RKO (cell line): ENCODE results near the gene RPP25.
A peak's percentile ranks its signal among the peaks of the same experiment; 100 is the strongest.

Source experiments
- DNase-seq: peaks from one replicate; pipeline ENCODE4 v3.0.0-alpha.2; 2016; ENCODE audit warnings: low spot score

The RPP25 gene, protein sequence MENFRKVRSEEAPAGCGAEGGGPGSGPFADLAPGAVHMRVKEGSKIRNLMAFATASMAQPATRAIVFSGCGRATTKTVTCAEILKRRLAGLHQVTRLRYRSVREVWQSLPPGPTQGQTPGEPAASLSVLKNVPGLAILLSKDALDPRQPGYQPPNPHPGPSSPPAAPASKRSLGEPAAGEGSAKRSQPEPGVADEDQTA

DNA sequence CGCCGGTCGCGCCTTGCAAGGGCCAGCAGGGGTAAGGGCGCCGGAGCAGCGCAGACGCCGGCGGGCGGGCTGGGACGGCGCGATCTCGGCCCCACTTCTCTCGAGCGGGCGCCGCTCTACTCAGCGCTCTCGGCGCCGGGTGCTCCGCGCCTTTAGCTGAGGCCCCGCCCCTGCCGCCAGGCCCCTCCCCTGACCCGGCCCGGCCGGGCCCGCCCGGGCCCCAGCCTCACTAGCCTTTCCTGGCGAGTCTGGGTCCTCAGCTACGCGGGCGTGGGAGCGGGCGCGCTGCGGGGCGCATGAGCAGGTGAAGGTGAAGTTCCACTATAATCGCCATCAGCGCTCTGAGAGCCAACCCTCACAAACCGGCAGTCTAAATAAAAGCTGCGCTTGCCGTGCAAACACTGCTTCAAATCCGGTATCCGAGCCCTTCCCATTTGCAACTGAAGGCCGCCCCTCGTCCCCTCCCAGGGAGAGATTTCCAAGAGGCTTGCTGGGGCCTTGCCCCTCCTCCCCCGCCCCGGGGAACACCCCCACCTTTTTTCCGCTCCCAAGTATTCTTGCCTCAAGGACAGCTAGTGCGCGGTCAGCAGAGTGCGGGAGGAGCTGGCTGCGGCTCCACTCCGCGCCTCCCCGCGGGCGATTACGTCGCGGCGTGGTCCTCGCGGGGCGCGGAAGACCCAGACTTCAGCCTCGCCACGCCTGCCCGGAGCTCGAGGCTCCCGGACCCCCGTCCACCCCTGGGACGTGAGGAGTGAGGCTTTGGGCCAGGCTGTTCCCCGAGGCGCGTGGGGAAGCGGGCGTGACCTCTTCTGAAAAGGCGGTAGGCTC lies at the start of gene RPP25:
Gene RPP25, minus strand, starts transcription at position 125 of the 828 bp plus-strand sequence. CDS start 189 bp downstream, outside the sequence.
- peak; percentile 91 for DNase-seq

DNA sequence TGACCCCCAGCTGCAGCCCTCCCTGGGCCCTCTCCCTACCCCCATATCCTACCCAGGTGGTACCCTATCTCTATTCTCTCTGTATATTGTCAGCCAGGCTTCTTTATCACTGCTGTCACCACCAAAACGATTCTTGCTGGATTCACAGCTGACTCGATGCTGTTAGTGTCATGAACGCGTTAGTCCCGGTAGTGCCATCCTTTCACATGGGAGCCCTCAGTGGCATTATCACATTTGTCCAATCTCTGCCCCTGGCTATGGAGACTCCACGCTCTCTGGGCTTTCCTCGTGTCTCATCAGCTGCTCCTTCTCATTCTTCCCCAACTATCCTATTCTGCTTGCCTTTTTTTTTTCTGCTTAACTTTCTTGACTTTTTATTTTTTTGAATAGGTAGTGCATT lies 45.8 kb upstream of the RPP25 start:
- no peak for DNase-seq

DNA sequence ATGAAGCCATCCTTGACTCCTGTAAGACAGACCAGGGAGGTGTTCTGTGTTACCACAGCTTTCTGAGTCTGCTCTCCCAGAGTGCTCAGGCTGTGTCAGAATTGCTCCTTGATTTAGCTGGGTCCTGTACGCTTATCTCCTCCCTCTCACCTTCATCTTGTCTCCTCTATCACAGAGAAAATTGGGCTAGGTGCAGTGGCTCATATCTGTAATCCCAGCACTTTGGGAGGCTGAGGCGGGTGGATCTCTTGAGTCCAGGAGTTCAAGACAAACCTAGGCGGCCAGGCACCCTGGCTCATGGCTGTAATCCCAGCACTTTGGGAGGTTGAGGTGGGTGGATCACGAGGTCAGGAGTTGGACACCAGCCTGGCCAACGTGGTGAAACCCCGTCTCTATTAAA lies 44.7 kb upstream of the RPP25 start:
- no peak for DNase-seq

DNA sequence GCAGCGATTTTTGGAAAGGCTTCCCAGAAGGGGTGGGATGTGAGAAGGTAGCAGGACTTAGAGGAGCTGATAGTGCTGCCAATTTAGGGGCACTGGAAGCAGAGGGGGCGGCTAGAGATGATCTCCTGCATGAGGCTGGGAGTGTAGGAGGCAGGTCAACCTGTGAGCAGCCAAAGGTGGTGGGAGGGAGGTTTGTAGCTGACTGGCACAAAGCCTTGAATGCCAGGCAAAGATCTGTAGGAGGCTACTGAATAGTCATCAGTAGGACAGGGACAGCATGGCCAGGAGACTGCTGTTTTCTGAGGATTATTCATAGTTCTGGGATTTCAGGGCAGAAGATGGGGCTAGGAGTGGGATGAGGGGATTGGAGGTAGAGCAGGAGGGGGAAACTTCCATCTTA lies 41.0 kb upstream of the RPP25 start:
- DNase-seq = no peak

DNA sequence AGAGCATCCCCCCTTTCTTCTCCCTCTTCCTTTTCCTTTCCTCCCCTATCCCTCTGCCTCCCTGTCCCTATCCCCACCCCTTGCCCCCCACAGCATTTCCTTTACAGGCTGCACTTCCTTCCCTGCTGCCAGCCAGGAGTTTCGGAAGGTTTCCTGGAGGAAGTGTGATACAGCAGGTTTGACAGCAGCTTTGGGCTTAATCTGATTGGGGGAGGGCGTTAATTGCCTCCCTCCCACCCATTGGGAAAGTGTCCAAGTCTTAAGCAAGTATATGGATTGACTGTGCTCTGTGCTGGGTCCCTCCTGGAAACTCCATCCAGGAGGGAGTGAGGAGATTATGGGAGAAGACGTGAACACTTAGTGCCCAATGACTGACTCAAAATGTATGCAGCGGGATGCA lies 40.6 kb upstream of the RPP25 start:
- no peak for DNase-seq

DNA sequence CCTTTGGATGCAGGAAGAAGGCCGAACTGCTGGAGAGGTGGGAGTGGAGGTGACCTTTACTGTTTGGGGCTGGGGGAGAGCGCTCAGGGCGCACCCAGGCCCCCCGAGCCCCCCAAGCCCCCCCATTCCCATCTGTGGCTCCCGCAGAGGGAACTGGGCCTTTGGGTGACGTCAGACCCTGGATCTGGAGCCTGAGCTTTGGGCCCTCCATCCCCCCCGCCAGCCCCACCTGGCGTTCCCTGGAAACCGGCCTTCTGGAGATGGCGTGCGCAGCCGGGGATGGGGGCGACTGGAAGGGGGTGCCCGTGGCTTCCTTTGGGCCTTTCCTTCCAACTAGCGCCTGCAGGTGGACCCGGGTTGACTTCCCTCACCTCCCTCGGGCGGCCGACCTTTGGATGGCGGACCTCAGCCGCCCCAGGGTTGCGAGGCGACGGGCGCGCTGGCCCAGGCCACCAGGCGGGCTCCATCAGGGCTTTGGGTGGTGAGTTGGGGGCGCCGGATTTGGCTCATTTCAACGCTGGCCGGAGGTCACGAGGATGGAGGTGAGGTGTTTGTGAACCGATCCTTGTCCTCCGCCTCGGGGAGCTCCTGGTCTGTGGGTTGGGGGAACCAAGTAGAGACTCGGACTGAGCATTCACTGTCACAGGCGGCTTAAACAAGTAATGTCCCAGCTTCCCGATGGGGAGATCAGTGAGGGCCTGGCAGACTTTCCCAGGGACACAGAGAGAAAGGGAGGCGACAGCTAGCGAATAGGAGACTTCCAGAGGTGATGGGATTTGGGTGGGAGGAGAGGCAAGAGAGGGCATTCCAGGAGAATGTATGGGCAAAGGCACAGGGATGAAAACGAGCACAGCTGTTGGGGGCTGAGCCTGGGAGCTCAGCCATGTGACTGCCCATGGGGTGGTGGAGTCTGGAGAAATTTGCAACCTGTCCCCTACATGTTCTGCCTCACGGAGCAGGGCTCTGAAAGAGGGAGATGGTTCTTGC lies 39.5 kb upstream of the RPP25 start:
- DNase-seq = peak; percentile 37

DNA sequence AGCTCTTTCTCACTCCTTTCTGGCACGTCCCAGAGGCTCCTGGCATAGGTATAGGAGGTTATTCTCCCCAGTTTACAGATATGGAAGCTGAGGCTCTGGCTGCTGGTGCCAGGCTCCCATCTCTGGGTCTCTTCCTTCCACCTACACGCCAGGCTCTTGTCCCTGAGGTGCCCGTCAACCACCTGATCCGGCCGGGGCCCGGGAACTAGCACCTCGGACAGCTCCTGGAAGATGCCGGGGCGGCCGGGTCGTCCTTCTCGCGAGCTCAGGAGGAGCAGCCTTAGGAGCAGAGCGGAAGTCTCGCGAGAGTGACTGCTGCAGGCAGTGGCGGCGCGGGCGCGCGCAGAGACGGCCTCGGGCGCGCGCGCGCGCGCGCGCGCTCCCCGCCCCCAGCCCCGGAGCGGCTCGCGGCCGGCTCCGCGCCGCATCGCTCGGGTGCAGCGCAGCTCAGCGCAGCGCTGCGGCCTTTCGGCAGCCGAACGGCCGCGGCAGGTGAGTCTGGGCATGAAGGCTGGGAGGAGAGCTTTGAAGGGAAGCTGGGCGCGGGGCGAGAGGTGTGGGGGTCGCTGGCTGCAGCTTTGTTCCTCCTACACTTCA lies 38.7 kb upstream of the RPP25 start, which contains the start of gene SCAMP5:
Gene SCAMP5, plus strand, starts transcription at position 382 of the 597 bp plus-strand sequence. CDS start 16,277 bp downstream, outside the sequence.
- DNase-seq = peak; percentile 97

DNA sequence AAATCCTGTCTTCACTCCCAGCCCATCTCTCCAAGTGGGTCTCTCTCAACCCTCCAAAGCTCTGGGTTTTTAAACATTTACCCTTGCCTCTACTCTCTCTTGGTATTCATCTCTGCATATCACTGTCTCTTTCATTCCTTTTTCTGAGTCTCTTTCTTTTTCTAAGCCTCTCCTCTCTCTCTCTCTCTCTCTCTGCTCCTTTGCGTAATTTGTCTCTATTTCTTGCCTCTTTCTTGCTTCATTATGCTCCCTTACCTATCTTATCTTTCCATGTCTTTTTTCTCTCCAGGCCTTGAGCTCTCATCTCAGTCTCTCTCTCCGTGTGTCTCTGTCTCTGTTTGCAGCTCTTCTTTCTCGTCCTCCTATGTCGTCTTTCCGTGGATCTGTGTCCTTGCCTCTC lies 38.1 kb upstream of the RPP25 start:
- DNase-seq = no peak

DNA sequence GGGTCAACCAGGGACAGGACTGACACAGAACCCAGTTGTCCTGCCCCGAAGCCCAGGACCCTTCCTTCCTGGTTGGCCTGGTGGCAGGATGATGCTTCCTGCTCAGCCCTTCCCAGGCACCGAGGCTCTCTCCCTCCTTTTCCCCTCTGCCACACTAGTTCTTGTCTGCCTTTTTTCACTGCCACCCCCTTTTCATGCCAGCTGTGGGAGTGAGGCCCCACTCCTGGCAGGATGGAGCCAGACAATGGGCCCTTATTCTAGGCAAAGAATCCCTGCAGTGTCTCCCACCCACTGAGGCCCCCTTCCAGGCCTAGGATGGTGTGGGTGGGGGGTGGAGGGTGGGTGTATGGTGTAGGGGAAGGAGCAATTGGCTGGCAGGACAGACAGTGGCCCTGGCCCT lies 37.7 kb upstream of the RPP25 start:
- no peak for DNase-seq

DNA sequence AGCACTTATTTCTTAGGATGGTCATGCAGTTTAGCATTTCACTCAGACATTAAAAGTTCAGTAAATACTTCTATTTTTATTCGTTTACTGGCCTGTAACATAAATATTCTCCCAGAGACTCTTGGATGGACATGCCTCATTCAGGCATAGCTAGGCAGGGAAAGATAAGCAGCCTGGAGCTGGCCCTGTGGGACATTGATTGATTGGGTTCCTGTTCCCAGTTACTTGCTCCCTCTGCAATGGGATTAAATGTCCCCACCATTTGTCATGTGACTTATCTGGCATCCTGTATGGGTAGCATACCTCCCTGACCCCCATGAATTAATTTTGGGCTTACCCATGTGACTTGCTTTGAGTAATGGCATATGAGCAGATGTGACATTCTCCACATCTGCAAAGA lies 36.0 kb upstream of the RPP25 start:
- DNase-seq = no peak

DNA sequence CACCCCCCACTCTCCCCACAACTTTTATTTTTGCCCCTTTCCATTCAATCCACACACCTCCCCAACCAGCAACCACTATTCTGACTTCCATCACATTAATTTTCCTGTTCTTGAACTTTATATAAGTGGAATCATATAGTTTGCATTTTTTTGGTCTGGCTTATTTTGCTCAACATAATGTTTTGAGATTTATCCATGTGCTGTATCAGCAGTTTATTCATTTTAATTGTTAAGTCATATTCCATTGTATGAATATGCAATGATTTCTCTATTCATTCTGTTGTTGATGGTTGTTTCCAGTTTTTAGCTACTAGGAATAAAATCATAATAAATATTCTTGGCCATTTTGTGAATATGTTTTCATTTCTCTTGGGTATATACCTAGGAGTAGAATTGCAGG lies 33.0 kb upstream of the RPP25 start:
- DNase-seq = no peak

DNA sequence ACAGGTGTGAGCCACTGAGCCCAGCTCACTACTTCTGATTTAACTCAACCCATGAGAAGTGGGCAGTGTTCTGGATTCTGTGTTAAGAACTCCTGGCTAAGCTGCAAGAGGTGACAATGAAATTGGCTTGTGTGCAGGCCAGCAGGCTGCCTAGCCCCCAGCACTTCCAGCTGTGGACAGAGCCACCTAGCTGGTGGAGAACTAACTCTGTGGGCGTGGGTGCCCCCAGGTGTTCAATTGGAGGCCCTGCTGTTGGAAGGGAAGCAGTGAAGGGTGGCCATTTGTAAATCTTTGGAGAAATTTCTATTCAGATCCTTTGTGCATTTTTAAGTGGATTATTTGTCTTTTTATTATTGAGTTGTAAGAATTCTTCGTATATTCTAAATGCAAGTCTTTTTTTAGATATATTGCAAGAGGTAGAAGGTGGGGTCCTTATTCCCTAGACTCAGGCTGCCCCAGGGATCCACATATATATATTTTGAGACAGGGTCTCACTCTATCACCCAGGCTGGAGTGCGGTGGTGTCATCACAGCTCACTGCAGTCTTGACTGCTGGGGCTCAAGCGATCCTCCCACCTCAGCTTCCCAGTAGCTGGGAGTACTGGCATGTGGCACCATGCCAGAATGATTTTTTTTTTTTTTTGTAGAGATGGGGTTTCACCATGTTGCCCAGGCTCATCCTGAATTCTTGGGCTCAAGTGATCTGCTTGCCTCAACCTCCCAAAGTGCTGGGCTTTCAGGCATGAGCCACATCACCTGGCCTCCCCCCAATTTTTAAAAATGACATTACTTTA lies 31.6 kb upstream of the RPP25 start:
- peak; percentile 68 for DNase-seq

DNA sequence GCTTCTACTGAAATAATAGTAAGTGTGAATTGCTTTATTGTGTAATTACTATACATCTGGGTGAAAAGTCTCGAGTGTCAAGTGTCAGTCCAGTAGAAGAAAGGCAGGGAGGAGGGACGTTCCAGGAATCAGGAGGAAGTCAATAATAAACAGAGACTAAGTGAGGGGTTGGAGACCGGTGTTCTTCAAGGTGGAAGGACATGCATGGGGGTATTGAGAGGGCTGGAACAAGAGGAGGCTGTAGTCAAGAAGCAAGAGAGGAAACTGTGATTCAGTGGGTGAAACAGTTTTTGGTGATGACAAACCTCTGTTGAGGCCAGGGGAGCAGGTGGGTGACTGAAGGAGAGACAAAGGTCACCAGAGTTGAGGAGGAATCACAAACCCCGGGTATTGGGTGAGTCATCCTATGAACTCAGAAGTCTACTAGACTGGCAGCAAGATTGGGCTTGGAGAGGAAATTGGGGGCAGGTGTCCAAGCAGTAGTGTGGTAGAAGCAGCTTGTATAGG lies 27.2 kb upstream of the RPP25 start:
- peak; percentile 85 for DNase-seq

DNA sequence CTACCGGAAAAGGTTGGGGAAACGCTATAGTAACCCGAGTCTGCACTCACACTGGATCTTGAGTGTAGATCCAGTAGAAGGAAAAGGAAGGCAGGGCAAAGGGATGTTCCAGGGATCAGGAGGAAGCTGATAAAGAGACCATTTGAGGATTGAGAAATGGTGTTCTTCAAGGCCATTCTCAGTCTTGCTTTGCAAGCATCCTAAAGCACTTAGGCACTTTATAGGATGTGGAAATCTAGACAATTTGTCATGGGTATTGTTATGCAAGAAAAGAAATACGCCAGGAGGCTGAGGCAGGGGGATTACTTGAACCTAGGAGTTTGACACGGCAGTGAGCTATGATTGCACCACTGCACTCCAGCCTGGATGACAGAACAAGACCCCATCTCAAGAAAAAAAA lies 25.6 kb upstream of the RPP25 start:
- DNase-seq = no peak

DNA sequence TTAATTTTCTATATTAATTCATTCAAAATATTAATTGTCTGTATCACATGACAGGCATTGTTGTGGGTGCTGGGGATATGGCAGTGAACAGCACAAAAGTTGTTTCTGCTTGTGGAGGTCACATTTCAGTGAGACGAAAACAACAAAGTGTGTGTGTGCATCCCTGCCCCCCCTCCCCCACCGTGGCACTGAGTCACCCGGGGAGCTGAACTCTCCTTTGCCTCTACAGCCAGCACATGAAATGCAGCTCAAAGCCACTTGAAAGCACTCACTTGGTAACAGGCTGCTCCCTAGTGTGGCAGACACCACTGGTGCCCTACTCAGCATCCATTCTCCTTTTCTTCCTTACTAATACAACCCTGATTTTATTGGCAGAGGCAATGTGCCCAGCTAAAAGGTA lies 21.9 kb upstream of the RPP25 start:
- peak; percentile 53 for DNase-seq

DNA sequence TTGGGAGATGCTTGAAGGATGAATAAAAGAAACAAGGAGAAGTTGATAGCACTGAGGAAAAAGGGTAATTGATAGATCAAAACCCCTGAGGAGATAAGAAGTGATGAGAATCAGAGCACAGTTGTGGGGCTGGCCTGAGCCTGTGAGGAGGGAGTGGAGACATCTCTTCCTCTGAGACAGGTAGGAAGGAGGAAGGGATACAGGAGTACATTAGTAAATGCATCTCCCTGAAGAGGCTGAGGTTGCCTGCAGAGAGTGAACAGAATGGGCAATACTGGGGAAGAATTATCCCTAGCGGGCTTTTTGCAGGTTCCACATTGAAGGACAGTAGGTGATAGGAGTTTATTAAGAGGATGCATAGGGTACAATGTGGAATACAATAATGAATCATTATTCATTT lies 21.5 kb upstream of the RPP25 start:
- DNase-seq = no peak

DNA sequence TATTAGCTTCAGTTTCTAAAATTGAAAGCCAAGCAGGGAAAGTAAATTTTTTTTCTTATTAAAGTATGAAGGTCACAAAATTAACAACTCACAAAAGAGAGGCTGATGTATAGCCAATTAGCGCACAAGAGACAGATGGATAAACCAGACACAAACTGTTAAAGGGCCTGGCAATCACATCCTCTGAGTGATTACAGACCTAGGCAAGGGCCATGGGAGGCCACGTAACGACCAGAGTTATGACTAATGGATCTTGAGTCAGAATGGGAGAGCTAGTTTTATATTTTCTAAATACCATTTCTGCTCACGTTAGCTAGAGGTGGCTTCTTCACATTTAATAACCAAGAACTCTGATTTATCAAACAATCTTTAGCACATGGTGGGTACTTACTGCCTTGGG lies 21.0 kb upstream of the RPP25 start:
- DNase-seq = peak; percentile 61

DNA sequence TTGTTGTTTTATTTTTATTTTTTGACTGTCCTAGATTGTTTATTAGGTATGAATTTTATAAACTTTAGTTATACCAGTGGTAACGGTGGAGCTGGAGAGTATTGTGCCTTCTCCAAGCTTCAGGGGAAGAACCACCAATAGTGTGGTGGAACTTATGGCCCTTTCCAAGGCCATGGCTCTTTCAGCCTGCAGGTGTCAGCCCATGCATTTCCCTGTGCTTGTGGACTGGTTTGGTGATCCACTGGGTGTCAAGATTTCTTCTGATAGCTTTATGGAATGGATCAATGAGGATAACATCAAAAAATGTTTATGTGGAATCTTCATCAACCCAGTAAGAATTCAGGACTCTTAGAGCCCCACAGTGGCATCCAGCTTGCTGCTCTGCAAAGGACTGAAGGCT lies 19.6 kb upstream of the RPP25 start:
- no peak for DNase-seq

DNA sequence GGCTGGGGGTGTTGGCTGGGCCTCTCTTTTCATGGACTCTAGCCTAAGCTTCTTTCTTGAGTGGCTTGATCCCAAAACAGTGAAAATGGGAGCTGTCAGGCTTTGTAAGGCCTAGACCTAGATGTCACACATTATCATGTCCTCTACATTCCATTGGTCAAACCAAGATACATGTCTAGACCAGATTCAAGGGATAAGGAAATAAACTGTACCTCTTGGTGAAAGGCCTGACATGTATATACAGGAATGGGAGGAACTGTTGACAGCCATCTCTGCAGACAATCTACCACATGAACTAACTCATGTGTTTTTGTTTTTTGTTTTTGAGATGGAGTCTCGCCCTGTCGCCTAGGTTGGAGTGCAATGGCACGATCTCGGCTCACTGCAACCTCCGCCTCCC lies 11.1 kb upstream of the RPP25 start:
- DNase-seq = no peak

DNA sequence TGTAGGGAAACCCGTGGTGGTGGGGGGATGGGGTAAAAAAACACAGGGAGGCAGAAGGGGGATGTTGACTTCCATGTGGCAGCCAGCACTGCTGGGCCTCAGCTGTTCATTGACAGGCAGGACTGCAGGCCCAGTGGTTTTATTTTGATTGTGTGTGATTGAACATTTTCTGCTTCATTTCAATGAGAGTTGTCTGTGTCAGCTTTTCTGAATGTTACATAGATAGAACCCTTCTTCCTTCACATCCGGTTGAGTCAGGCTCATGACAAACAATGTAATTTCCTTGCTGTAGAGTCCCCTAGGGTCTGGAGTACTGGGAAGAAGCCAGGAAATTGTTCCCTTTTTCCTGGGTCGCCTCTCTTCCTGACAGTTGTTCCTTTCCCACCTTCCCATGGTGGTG lies 8.2 kb upstream of the RPP25 start:
- peak; percentile 80 for DNase-seq

DNA sequence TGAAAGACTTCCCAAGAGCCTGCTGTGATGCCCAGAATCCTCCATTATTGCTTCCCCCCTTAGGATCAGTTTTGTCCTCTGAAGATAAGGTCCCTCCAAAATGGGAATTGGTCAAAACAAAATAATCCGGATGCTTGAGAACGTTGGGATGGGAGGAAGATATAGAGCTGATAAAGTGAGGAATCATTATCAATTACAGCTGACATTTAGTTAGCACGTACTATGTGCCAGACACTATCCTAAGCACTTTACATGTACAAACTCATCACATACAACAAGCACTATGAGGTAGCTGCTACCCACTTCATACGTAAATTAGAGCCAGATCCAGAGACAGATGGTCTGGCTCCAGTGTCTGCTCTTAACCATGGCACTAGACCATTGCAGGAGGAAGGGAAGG lies 6.6 kb upstream of the RPP25 start:
- no peak for DNase-seq
